Fibroblast of the conjunctiva (primary cell): Measurements from ENCODE around the gene RASSF5.
"Not testable (repeated sequence)": the region's sequence is repeated elsewhere in the genome, so short reads cannot be mapped to it uniquely, and the experiment has no call there.

Experiments
- DNase-seq: peaks from one replicate; pipeline ENCODE4 v3.0.0-alpha.2; 2010; ENCODE audit warnings: low read depth

RASSF5 gene

GRCh38 chr1:206477110-206477509 lies 30.2 kb upstream of the RASSF5 start:
- no peak for DNase-seq

GRCh38 chr1:206477581-206478380 lies 29.6 kb upstream of the RASSF5 start:
- no peak for DNase-seq

- no peak for DNase-seq
These were observed 28.6 kb upstream of the RASSF5 start for GRCh38 chr1:206478746-206479145.

GRCh38 chr1:206479183-206480125 lies 27.9 kb upstream of the RASSF5 start:
- DNase-seq = peak; percentile 80

GRCh38 chr1:206480211-206480610 lies 27.1 kb upstream of the RASSF5 start:
- DNase-seq = no peak

- DNase-seq = no peak
These were observed 24.7 kb upstream of the RASSF5 start for GRCh38 chr1:206482611-206483010.

- not testable (repeated sequence) for DNase-seq
These were observed 23.5 kb upstream of the RASSF5 start for GRCh38 chr1:206483864-206484263.

DNA sequence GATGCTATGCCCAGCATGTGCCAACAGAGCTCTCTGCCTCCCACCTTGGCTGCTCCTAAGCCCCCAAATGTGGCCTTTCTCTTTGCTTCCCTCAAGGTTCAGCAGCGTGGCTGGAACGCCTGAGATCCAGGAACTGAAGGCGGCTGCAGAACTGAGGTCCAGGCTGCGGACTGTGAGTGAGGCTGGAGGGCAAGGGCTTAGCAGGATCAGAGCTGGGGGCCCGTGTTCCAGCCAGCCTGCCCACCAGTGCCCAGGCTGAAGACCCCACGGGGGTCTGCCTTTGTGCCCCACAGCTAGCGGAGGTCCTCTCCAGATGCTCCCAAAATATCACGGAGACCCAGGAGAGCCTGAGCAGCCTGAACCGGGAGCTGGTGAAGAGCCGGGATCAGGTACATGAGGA lies 22.4 kb upstream of the RASSF5 start:
- no peak for DNase-seq

DNA sequence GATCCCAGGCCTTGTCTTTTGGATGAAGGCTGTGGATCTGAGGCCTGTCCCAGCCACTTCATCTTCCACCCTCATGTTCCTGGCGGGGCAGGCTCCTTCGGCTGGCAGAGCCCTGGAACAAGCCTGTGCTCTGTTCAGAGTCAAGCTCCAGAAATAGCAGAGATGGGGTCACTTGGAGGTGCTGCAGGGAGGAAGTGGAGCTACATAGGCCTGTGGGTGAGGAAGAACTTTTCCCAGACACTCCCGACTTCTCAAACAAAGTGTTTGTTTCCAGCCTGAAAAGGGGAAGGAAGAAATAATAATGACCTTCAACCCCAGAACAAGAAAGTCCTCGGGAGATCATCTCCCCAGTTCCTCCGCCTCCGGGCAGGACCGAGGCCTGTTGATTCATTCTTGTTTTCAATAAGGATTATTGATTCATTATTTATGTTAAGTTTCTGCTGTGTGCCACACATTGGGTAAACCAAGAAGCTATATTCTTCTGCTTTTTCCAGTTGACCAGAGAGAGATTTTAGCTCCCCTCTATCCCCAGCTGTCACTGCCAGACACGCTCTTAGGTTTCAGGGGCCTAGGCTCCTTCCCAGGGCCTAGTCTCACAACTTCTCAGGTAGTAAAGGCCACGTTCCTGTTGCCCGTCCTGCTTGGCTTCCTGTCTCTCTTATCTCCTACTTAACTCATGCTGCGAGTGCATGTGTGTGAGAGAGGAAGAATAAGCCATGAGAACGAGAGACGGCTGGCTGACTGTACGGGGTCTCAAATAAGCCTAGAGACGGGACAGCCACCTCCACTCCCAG lies 20.1 kb upstream of the RASSF5 start:
- no peak for DNase-seq

DNA sequence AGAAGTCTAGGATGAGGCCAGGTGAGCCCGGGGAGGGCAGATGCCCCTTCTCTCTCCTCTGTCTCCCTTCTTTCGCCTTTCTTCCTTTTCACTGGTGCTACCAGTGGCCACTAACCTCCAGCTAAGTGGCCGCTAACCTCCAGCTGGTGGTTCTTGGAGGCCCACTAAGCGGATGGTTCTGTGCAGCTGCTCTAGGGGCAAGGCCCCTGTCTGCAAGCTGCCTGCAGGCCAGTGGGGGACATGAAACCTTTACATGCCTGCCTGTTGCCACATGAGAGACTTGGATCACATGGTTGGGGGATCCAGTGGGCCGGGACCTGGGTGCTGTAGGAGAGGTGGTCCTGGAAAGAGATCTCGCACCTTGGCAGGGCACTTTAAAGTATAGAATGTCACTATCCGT lies 19.4 kb upstream of the RASSF5 start:
- no peak for DNase-seq

DNA sequence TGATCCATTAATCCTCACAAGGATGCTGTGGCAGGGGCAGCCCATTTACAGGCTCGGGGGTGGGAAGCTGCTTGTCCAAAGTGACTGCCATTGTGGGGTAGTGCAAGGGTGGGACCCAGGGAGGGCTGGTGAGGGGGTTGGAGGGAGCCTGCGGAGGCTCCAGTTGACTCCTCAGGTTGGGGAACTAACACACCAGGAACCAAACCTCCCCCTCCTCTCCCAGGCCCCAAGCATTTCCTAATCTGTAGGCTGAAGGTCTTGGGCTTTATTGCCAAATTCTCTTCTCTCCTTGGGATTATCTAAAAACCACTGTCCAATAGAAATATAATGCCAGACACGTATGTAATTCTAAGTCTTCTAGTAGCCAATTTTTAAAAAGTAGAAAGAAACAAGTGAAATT lies 18.9 kb upstream of the RASSF5 start:
- no peak for DNase-seq

GRCh38 chr1:206489980-206490770 lies 17.2 kb upstream of the RASSF5 start:
- peak; percentile 55 for DNase-seq

- no peak for DNase-seq
These were observed 16.4 kb upstream of the RASSF5 start for GRCh38 chr1:206490771-206491405.

DNA sequence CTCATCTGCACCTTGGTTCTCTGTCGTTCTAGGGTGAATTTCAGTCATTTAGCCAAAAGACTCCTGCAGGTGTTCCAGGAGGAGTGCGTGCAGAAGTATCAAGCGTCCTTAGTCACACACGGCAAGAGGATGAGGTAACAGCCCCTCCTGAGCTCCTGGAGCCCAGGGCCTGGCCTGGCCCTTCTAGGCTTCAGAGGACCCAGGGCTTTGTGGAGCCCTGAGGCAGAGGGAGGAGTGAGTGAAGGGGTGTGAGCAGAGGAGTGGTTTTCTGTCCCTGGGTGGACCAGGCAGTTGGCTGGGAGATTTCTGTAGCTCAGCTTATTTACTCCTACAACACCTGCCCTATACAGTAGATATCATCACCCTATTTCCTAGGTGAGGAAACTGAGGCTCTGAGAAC lies 15.7 kb upstream of the RASSF5 start:
- DNase-seq = no peak

DNA sequence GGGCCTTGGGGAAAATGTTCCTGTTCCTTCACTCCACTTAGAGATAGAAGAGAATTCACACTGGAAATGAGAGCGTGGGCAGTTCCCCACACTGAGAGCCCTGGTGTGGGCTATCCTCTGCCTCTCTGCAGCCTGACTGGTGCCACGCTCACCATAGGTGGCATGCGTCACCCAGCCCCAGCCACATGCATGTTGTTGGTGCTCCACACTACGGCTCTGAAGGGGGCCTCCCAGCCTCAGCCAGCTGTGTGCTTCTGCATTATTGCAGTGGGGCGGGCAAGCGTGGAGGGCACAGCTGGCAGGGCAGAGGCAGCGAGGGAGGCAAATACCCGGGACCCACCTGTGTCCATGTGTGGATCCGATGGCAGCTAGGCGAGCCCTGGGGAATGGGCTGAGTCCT lies 14.7 kb upstream of the RASSF5 start:
- DNase-seq = no peak

GRCh38 chr1:206493279-206493678 lies 14.1 kb upstream of the RASSF5 start:
- no peak for DNase-seq

DNA sequence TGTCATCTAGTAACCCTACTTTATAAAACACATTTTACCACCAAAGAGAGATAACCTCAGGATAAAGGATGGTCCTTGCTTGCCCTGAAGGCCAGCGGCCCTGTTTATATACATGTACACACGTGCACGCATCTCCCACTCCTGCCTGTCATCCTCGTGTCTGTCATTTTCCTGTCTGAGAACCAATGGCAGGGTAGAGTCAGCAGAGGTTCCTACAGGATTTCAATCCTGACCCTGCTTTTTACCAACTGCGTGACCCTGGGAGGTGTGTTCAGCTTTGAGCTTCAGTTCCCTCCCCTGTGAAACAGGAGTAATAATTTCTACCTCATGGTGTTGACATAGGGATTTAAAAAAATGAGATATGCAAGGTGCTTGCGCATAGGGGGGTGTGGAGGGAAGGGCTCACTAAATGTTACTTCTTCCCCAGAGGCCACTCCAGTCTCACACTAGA lies 12.3 kb upstream of the RASSF5 start:
- no peak for DNase-seq

GRCh38 chr1:206495493-206496046 lies 11.8 kb upstream of the RASSF5 start:
- no peak for DNase-seq

DNA sequence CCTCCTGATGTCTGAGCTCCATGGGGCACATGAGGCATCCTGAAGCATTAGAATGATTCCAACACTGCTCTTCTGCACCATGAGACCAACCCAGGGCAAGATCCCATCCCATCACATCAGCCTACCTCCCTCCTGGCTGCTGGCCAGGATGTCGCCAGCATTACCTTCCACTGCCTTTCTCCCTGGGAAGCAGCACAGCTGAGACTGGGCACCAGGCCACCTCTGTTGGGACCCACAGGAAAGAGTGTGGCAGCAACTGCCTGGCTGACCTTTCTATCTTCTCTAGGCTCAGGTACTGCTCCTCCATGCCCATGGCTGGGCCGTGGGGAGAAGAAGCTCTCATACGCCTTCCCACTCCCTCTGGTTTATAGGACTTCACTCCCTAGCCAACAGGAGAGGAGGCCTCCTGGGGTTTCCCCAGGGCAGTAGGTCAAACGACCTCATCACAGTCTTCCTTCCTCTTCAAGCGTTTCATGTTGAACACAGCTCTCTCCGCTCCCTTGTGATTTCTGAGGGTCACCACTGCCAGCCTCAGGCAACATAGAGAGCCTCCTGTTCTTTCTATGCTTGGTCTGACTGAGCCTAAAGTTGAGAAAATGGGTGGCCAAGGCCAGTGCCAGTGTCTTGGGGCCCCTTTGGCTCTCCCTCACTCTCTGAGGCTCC lies 11.1 kb upstream of the RASSF5 start:
- DNase-seq = no peak

- DNase-seq = no peak
These were observed 10.0 kb upstream of the RASSF5 start for GRCh38 chr1:206497363-206497762.
